ENCODE data around the gene PSMG2. TPM values are rescaled to one million over a fixed set of nuclear protein-coding genes. Genes with fewer than 3 reads are reported as not detected.

Gene PSMG2
- total RNA-seq, 2 donors from 2014 or later = 73.9 to 78.6 TPM

DNA sequence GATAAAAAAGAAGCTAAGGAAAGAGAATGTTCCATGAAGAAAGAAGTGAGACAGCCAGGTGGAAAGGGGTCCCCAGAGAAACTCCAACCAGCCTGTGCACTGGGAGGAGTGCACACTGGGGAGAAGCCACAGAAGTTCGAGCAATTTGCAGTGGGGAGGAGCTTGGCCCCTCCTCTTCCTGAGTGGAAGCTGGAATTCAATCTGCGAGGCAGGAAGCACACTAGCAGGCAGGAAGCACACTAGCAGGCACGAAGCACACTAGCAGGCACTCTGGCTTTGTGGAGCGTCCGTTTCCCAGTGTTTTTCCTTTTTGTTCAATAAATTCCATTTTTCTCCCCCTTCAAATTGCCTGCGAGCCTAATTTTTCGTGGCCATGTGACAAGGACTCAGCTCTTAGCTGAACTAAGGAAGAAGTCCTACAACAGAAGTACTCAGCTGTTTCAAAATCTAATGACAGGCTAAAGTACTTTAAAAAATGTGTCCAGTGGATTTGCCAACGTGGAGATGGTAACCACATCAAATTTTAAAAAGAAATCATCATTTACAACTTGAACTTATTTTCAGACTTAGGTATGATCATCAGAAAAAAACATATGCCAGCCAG is 23.6 kb upstream of the PSMG2 start:
- Histone ChIP-seq H3K4me3 (no peak overlapping the region), H3K27me3 (replicated peaks; ENCODE audit: insufficient read depth) (no peaks in the 10 kb centered on the region), H3K36me3 (no peaks in the 10 kb centered on the region), H3K27ac (no peak overlapping the region), H3K4me1 (replicated peaks) (no peaks in the 10 kb centered on the region), H3K9me3 (no peaks in the 10 kb centered on the region)
- TF ChIP-seq POLR2AphosphoS5 (IDR thresholded peaks at IDR 0.05) = peak; percentile 40
- TF ChIP-seq POLR2A (IDR thresholded peaks at IDR 0.05) = no peak
- no peak for TF ChIP-seq CTCF (IDR thresholded peaks at IDR 0.05)
- intact Hi-C loops (cut with DNase I) = no loop called here
- 48% methylated on average over 8 of the region's 8 CpGs for WGBS
- DNase-seq (ENCODE audit: low spot score) = no peak

DNA sequence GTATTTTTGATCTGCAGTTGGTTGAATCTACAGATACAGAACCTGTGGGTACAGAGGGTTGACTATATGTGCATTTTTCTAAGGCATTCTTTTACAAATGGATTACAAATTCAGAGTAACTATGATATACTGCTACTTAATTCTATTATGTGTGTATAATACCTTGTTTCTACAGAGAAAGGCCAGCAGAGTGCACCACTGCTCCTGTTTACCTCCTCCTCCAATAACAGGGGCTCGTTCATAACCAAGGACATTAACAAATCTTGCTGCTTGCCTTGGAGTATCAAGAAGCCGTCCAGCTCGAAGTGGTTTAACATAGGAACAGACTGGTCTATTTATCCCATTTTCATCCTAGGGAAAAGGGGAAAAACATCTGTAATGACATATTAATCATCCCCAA is 16.7 kb upstream of the PSMG2 start:
- no peak for DNase-seq (ENCODE audit: low spot score)
- H3K4me1 ChIP-seq (replicated peaks) = no peaks in the 10 kb centered on the region
- H3K36me3 ChIP-seq = no peaks in the 10 kb centered on the region
- no peaks in the 10 kb centered on the region for H3K27me3 ChIP-seq (replicated peaks; ENCODE audit: insufficient read depth)
- WGBS = 61% methylated on average over 3 of the region's 3 CpGs
- no peak overlapping the region for H3K27ac ChIP-seq
- intact Hi-C loops (cut with DNase I) = no loop called here
- H3K9me3 ChIP-seq = no peaks in the 10 kb centered on the region
- no peak overlapping the region for H3K4me3 ChIP-seq
- TF ChIP-seq CTCF (IDR thresholded peaks at IDR 0.05) (no peak), POLR2AphosphoS5 (IDR thresholded peaks at IDR 0.05) (no peak), POLR2A (IDR thresholded peaks at IDR 0.05) (no peak)

GRCh38 chr18:12689256-12689850 is 13.5 kb upstream of the PSMG2 start:
- no peaks in the 10 kb centered on the region for H3K36me3 ChIP-seq
- H3K27ac ChIP-seq = no peak overlapping the region
- no peaks in the 10 kb centered on the region for H3K9me3 ChIP-seq
- no peak for DNase-seq (ENCODE audit: low spot score)
- H3K27me3 ChIP-seq (replicated peaks; ENCODE audit: insufficient read depth) = no peaks in the 10 kb centered on the region
- 85% methylated on average over 4 of the region's 4 CpGs for WGBS
- no peak overlapping the region for H3K4me3 ChIP-seq
- intact Hi-C loops (cut with DNase I) = no loop called here
- no peaks in the 10 kb centered on the region for H3K4me1 ChIP-seq (replicated peaks)
- no peak for TF ChIP-seq POLR2A (IDR thresholded peaks at IDR 0.05)
- TF ChIP-seq POLR2AphosphoS5 (IDR thresholded peaks at IDR 0.05) = no peak
- no peak for TF ChIP-seq CTCF (IDR thresholded peaks at IDR 0.05)

- no peak for DNase-seq (ENCODE audit: low spot score)
- 81% methylated on average over 9 of the region's 9 CpGs for WGBS
- Histone ChIP-seq H3K27ac (no peak overlapping the region), H3K4me1 (replicated peaks) (no peaks in the 10 kb centered on the region), H3K4me3 (no peak overlapping the region), H3K9me3 (no peaks in the 10 kb centered on the region), H3K27me3 (replicated peaks; ENCODE audit: insufficient read depth) (no peaks in the 10 kb centered on the region), H3K36me3 (no peaks in the 10 kb centered on the region)
- intact Hi-C loops (cut with DNase I) = no loop called here
- TF ChIP-seq CTCF (IDR thresholded peaks at IDR 0.05) = no peak
- no peak for TF ChIP-seq POLR2AphosphoS5 (IDR thresholded peaks at IDR 0.05)
- no peak for TF ChIP-seq POLR2A (IDR thresholded peaks at IDR 0.05)
Observed at GRCh38 chr18:12692206-12692605, 10.6 kb upstream of the PSMG2 start.

DNA sequence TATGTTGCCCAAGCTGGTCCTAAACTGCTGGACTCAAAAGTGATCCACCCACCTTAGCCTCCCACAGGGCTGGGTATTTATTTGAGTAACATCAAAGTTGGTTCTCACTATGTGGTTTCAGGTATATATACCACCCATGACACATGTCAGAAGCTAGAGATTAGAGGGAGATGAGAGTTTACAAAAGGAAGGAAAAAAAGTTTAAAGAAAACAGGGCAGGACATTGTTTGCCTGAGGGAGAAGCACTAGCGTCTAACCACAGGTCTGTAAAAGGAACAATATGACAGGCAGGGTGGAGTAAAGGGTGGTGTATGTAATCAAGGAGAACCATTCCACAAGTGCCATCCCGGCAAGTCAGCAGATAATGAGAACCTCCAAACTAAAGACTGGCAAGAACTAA is 8.8 kb upstream of the PSMG2 start:
- intact Hi-C loops (cut with DNase I) = no loop called here
- Histone ChIP-seq H3K27ac (no peak overlapping the region), H3K36me3 (no peaks in the 10 kb centered on the region), H3K27me3 (replicated peaks; ENCODE audit: insufficient read depth) (no peaks in the 10 kb centered on the region), H3K4me1 (replicated peaks) (no peaks in the 10 kb centered on the region), H3K4me3 (no peak overlapping the region), H3K9me3 (no peaks in the 10 kb centered on the region)
- TF ChIP-seq POLR2AphosphoS5 (IDR thresholded peaks at IDR 0.05) (no peak), POLR2A (IDR thresholded peaks at IDR 0.05) (no peak), CTCF (IDR thresholded peaks at IDR 0.05) (no peak)
- 15% methylated on average over 2 of the region's 2 CpGs for WGBS
- no peak for DNase-seq (ENCODE audit: low spot score)

Data from prostate gland (tissue), 2 donors.